Measurements from ENCODE around the gene B4GALT1.

DNA sequence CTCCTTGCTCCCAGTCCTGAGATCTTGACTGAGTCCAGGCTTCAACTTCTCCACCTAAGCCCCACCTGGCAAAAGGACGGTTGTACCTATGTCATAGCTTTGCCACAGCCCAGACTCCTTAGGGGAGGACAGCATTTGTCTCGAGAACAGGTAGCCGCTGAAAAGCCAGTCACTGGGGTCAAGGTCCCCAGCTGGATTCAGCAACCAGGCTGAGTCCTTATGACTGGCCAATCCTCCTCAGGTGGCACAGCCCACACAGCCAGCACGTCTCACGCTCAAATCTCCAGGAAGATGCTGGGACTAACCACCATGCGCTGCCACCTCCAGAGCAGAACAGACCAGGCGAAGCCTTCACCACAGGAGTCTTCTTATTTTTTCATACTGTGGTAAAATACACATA is 62.7 kb downstream of the B4GALT1 start:
- TF ChIP-seq, protein P1, sequence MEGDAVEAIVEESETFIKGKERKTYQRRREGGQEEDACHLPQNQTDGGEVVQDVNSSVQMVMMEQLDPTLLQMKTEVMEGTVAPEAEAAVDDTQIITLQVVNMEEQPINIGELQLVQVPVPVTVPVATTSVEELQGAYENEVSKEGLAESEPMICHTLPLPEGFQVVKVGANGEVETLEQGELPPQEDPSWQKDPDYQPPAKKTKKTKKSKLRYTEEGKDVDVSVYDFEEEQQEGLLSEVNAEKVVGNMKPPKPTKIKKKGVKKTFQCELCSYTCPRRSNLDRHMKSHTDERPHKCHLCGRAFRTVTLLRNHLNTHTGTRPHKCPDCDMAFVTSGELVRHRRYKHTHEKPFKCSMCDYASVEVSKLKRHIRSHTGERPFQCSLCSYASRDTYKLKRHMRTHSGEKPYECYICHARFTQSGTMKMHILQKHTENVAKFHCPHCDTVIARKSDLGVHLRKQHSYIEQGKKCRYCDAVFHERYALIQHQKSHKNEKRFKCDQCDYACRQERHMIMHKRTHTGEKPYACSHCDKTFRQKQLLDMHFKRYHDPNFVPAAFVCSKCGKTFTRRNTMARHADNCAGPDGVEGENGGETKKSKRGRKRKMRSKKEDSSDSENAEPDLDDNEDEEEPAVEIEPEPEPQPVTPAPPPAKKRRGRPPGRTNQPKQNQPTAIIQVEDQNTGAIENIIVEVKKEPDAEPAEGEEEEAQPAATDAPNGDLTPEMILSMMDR (IDR thresholded peaks at IDR 0.05; ENCODE audit: control extremely low read depth in 1 of 3, insufficient read depth in 1 of 3, low read depth in 1 of 3, low read length in 3 of 3) = no peak
- TF ChIP-seq GTF2F1 (IDR thresholded peaks at IDR 0.05; ENCODE audit: borderline replicate concordance, low read depth, low read length) (no peak), POLR2A (IDR thresholded peaks at IDR 0.05; ENCODE audit: control extremely low read depth in 1 of 2, low read depth in 2 of 2, low read length in 2 of 2) (no peak), JUND (IDR thresholded peaks at IDR 0.05; ENCODE audit: low read length) (no peak)
